Smooth muscle cell (in vitro differentiated cells): ENCODE measurements around the gene UBXN1. TPM values are rescaled to one million over a fixed set of nuclear protein-coding genes. Genes with fewer than 3 reads are reported as not detected.

Source experiments
- DNase-seq: peaks from one replicate; lab custom pipeline; 2025; ENCODE audit not compliant: unreplicated experiment; lab: John Stamatoyannopoulos, UW
- H2AFZ ChIP-seq: fragments of 200-600 bp; sonication (generic); 2 replicates; pipeline ENCODE4 v1.6.0; 2016; ENCODE audit warnings: antibody characterized with exemption, low read depth, mild to moderate bottlenecking
- H3F3A ChIP-seq: fragments of 200-600 bp; sonication (generic); 2 replicates; pipeline ENCODE4 v1.6.0; 2017; ENCODE audit warnings: antibody characterized with exemption, low read depth
- H3K27ac ChIP-seq: fragments of 200-600 bp; sonication (generic); 2 replicates; pipeline ENCODE4 v1.5.1; 2016; ENCODE audit warnings: low read depth, mild to moderate bottlenecking
- H3K27me3 ChIP-seq: fragments of 200-600 bp; sonication (generic); 2 replicates; pipeline ENCODE4 v1.6.1; 2016; ENCODE audit warnings: low read depth, mild to moderate bottlenecking
- H3K36me3 ChIP-seq: fragments of 200-600 bp; sonication (generic); 2 replicates; pipeline ENCODE4 v1.5.1; 2016; ENCODE audit warnings: low read depth
- H3K4me1 ChIP-seq: fragments of 200-600 bp; sonication (generic); 2 replicates; pipeline ENCODE4 v1.5.1; 2016; ENCODE audit warnings: low read depth
- H3K4me2 ChIP-seq: fragments of 200-600 bp; sonication (generic); 2 replicates; pipeline ENCODE4 v1.6.0; 2016; ENCODE audit warnings: mild to moderate bottlenecking
- H3K4me3 ChIP-seq: fragments of 200-600 bp; sonication (generic); 2 replicates; pipeline ENCODE4 v1.5.1; 2016; ENCODE audit warnings: mild to moderate bottlenecking
- H3K79me2 ChIP-seq: fragments of 200-600 bp; sonication (generic); 2 replicates; pipeline ENCODE4 v1.6.0; 2016; ENCODE audit warnings: low read depth, mild to moderate bottlenecking
- H3K9ac ChIP-seq: fragments of 200-600 bp; sonication (generic); 2 replicates; pipeline ENCODE4 v1.6.0; 2016; ENCODE audit warnings: low read depth
- H3K9me3 ChIP-seq: fragments of 200-600 bp; sonication (generic); replicated peaks from 2 replicates; pipeline ENCODE4 v1.5.1; 2016; ENCODE audit warnings: low read depth
- H4K20me1 ChIP-seq: fragments of 200-600 bp; sonication (generic); 2 replicates; pipeline ENCODE4 v1.6.0; 2016; ENCODE audit warnings: low read depth
- WGBS: methylation state at CpG from one replicate; pipeline ENCODE4 v1.1.7; 2016; ENCODE audit warnings: low lambda C conversion rate; 5-methylcytosine and 5-hydroxymethylcytosine counted together
- polyA plus RNA-seq: library from polyadenylated mRNA; unstranded; fragments of >200 nt; fragmentation: Nextera tagmentation; extraction: Ambion mirVana; gene quantifications from 2 replicates; pipeline ENCODE4 v1.2.1, GENCODE V29; 2016
- total RNA-seq: library from RNA; depleted of rRNA; stranded (reverse); fragments of >200 nt; gene quantifications from 2 replicates; pipeline ENCODE4 v1.2.3, GENCODE V29; 2014
- TF ChIP-seq, protein P1 (sequence below): fragments of 200-600 bp; sonication (generic); IDR thresholded peaks from 2 replicates; pipeline ENCODE4 v1.5.1; 2017; ENCODE audit warnings: borderline replicate concordance, mild to moderate bottlenecking, antibody characterized with exemption; ENCODE audit not compliant: insufficient read depth, poor library complexity, severe bottlenecking

The UBXN1 gene, protein sequence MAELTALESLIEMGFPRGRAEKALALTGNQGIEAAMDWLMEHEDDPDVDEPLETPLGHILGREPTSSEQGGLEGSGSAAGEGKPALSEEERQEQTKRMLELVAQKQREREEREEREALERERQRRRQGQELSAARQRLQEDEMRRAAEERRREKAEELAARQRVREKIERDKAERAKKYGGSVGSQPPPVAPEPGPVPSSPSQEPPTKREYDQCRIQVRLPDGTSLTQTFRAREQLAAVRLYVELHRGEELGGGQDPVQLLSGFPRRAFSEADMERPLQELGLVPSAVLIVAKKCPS
- total RNA-seq (52.2 and 58.1 TPM in 2 replicates), polyA plus RNA-seq (73.5 and 78.4 TPM in 2 replicates)

DNA sequence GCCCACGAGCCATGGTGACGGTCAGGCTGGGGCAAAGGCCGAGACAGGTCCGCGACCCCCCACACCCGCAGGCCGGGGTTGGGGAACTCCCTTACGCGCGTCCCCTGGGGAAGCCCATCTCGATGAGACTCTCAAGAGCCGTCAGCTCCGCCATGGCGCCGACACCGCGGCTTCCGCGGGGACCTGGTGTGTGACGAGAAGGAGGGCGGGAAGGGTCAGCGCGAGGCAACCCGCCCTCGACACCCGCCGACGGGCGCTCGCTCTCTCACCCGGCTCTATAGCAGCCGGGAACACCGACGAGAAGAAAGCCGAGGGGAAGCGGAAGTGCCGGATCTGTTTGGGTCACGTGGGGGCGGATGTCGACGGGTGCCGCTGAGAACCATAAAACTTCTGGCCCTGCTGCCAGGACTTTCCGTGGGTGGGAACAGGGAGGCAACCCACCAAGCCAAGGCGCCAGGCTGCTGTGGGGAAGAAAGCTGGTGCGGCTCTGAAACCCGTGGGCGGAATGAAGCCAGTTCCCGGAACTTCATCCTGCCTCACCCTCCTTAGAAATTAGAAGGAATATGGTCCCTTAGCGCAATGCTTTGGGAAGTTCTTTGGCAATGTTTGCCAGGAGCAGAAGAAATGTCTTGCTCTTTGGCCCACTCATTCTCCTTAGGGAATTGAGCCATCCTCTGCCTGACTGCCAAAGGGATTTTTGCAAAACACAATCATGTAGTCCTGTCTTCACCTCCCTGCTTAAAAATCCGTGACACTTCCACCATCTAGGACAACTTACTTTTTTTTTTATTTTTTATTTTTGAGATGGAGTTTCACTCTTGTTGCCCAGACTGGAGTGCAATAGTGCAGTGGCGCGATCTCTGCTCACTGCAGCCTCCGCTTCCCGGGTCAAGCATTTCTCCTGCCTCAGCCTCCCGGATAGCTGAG is at the start of gene UBXN1:
Gene UBXN1, minus strand, starts transcription at position 304 of the 927 bp plus-strand sequence. Its CDS starts 150 bp downstream, at position 154.
- TF ChIP-seq, protein P1, sequence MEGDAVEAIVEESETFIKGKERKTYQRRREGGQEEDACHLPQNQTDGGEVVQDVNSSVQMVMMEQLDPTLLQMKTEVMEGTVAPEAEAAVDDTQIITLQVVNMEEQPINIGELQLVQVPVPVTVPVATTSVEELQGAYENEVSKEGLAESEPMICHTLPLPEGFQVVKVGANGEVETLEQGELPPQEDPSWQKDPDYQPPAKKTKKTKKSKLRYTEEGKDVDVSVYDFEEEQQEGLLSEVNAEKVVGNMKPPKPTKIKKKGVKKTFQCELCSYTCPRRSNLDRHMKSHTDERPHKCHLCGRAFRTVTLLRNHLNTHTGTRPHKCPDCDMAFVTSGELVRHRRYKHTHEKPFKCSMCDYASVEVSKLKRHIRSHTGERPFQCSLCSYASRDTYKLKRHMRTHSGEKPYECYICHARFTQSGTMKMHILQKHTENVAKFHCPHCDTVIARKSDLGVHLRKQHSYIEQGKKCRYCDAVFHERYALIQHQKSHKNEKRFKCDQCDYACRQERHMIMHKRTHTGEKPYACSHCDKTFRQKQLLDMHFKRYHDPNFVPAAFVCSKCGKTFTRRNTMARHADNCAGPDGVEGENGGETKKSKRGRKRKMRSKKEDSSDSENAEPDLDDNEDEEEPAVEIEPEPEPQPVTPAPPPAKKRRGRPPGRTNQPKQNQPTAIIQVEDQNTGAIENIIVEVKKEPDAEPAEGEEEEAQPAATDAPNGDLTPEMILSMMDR: no peak
- peak within 1 kb of the TSS; percentile 37 for H2AFZ ChIP-seq
- peaks cover 7% of the 10 kb centered on the region for H3K4me1 ChIP-seq
- peaks cover 21% of the 10 kb centered on the region for H3K79me2 ChIP-seq
- H3K9me3 ChIP-seq: no peaks in the 10 kb centered on the region
- peaks cover 27% of the 10 kb centered on the region for H3F3A ChIP-seq
- H3K4me3 ChIP-seq: peak within 1 kb of the TSS; percentile 92
- no peaks in the 10 kb centered on the region for H3K36me3 ChIP-seq
- no peaks in the 10 kb centered on the region for H4K20me1 ChIP-seq
- peak within 1 kb of the TSS; percentile 72 for H3K27ac ChIP-seq
- H3K27me3 ChIP-seq: no peaks in the 10 kb centered on the region
- peak within 1 kb of the TSS; percentile 91 for H3K4me2 ChIP-seq
- peak; percentile 61 for DNase-seq
- 12% methylated on average over 55 of the region's 55 CpGs for WGBS
- H3K9ac ChIP-seq: peak within 1 kb of the TSS; percentile 95

DNA sequence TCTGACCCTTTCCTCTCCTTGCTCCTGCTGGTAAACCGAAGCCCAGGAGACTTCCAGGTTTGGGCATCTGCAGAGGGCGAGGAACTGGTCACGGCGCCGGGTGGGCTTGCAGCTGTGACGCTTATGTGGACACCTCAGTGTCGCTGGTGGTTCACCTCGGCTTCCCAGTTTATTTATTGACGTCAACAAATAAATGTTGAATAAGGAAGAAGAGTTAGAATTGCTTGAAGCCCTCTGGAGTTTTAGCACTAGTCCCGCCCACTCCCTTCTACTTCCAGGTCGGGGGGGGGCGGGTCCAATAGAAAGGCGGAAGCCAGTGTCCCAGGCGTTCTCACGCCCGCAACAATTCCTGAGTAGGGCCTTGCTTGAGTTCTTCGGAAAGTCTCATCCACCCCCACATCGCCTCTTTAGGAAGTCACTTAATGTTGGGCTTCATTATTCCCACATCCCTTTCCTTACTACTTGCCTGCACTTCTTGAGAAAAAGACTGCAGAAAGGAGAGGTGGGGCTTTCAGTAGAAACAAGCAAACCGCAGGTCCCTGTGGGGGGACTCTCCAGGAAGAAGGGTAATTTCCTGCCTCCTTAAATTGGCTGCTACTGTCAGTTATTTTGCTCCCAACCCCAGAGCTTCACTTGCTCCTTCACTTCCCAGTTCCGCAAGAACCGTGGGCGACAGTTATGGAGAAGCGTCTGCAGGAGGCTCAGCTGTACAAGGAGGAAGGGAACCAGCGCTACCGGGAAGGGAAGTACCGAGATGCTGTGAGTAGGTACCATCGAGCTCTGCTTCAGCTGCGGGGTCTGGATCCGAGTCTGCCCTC is 49.5 kb upstream of the UBXN1 start, which contains the start of gene TTC9C:
Gene TTC9C, plus strand, starts transcription at position 316 of the 818 bp plus-strand sequence. Its CDS starts 363 bp downstream, at position 679.
- 2% methylated on average over 29 of the region's 29 CpGs for WGBS
- peak; percentile 70 for DNase-seq
- Histone ChIP-seq H3K4me3 (peak within 1 kb of the TSS; percentile 87), H3K9ac (peak within 1 kb of the TSS; percentile 77), H3F3A (peaks cover 17% of the 10 kb centered on the region), H3K79me2 (peaks cover 82% of the 10 kb centered on the region), H4K20me1 (peaks cover 41% of the 10 kb centered on the region), H3K27ac (peak within 1 kb of the TSS; percentile 89), H3K36me3 (no peaks in the 10 kb centered on the region), H3K4me2 (peak within 1 kb of the TSS; percentile 99), H3K4me1 (peaks cover 27% of the 10 kb centered on the region), H2AFZ (peak within 1 kb of the TSS; percentile 98), H3K9me3 (no peaks in the 10 kb centered on the region), H3K27me3 (no peaks in the 10 kb centered on the region)
- TF ChIP-seq, protein P1: no peak

DNA sequence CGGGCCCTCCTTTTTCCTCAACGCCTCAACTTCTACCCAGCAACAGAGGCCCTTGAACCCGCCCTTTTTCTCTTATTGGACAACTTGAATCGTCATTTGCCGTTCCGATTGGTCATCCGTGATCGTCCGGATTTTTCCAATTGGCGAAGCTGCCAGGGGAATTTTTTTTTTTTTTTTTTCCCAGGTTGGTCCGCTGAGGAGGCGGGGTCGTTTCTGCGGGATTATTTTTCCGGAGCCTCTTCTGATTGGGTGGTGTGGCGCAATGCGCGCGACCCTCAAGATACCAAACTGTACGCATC is 48.9 kb upstream of the UBXN1 start:
- Histone ChIP-seq H3K4me1 (peaks cover 27% of the 10 kb centered on the region), H3K9ac (peak overlapping the region; percentile 77), H3K79me2 (peaks cover 82% of the 10 kb centered on the region), H3K27me3 (no peaks in the 10 kb centered on the region), H3F3A (peaks cover 17% of the 10 kb centered on the region), H4K20me1 (peaks cover 42% of the 10 kb centered on the region), H3K4me2 (peak overlapping the region; percentile 99), H3K27ac (peak overlapping the region; percentile 89), H3K9me3 (no peaks in the 10 kb centered on the region), H3K36me3 (peaks cover 2% of the 10 kb centered on the region), H3K4me3 (peak overlapping the region; percentile 87), H2AFZ (peak overlapping the region; percentile 98)
- peak; percentile 86 for DNase-seq
- WGBS: under 1% methylated on average over 20 of the region's 20 CpGs
- TF ChIP-seq, protein P1: no peak
